ENCODE data around the gene MLKL.

MLKL gene

GRCh38 chr16:74651841-74652240 lies 48.8 kb downstream of the MLKL start:
- DNase-seq (ENCODE audit: low read depth in 2 of 2): no peak

GRCh38 chr16:74650966-74651567 lies 49.6 kb downstream of the MLKL start:
- no peak for DNase-seq (ENCODE audit: low read depth in 2 of 2)

GRCh38 chr16:74649839-74650504 lies 50.7 kb downstream of the MLKL start:
- no peak for DNase-seq (ENCODE audit: low read depth in 2 of 2)

DNA sequence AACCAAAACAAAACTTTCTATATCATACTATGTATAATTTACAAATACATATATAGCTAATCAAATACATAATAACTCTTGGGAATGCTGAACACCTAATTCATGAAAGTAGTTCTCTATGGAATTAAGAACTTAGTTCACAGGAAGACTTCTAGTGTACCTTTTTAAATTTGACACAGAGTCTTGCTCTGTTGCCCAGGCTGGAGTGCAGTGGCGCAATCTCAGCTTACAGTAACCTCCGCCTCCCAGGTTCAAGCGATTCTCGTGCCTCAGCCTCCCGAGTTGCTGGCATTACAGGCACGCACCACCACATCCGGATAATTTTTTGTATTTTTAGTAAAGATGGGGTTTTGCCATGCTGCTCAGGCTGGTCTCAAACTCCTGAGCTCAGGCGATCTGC lies 58.7 kb downstream of the MLKL start:
- no peak for DNase-seq (ENCODE audit: low read depth in 2 of 2)

DNA sequence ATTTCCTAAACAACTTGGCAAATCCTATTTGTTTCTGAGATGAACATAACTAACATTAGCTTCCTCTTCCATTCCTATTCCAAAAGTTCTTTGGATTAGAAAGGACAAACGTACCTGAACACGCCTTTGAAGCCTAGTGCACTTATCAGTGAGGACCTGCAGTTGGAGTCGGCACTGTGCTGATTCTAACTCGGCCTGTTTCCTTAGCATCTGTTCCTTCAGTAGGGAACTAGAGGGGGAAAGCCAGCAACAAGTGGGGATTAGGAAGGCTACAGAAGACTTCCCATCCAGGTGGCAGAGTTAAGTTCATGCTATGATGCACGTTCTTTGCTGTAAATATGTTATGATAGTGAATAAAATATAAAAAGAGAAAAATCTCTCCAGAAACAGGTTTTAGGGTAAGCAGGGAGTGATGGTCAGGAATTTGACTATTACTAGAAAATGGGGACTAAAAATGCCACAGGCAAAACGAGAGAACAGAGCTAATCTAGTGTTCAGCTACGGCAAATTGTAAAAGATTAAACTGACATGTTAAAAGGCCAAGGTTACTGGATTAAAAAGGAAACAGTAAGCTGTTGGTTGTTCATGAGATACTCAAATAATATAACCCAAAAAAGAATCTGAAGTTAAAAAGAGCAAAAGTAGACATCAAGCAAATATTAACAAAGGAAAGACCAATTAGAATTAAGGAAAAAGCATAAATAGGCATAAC lies 62.8 kb downstream of the MLKL start:
- DNase-seq (ENCODE audit: low read depth in 2 of 2): no peak

DNA sequence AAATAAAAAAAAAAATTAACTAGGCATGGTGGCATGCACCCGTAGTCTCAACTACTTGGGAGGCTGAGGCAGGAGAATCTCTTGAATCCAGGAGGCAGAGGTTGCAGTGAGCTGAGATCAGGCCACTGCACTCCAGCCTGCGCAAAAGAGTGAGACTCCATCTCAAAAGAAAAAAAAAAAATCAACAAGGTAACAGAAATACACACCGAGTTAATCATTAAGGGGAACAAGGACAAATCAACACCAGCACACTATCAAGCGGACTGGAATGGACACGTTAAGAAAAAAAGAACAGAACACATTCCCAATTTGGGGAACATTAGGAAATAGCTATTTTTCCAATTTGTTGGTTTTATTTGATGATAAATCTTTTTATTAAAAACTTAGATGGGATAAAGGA lies 65.4 kb downstream of the MLKL start:
- DNase-seq (ENCODE audit: low read depth in 2 of 2): no peak

DNA sequence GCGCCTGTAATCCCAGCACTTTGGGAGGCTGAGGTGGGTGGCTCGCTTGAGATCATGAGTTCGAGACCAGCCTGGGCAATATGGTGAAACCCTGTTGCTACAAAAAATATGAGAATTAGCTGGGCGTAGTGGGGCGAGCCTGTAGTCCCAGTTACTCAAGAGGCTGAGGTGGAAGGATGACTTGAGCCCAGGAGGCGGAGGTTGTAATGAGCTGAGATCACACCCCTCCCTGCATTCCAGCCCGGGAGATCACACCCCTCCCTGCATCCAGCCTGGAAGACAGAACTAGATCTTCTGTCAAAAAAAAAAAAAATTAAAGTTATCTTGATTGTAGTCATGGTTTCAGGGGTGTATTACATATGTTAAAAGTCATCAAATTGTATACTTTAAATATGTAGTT lies 67.0 kb downstream of the MLKL start:
- no peak for DNase-seq (ENCODE audit: low read depth in 2 of 2)

DNA sequence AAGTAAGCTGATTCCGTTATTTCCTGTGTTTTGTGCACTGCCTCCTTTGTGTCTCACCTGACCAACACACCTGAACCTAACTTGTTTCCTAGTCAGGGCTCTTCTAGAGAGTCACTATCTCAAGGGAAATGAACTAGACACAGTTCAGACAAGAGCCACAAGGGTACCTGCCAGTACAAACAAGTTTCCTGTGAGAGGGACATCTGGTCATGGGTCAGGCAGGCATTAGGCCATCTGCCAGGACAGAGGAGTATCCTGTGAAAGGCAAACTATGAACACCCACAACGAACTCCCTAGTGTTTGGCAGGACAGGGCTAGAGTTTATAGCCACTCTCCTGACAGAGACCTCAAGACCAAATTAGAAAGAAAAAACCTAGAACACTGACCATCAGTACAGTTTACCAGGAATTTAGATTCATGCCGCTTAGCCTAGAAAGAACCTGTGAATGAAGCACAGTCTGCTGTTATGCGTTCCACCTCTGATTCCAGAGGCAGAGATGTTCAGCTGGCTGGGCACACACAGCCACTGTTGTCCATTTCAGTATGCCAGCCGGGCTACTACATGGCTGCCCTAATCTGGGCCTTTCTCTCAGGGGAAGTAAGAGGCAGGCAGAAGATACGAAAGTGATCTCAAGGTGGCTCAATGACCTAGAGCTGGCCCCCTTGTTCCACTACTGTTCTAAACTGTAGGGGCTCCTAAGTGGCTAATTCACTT lies 73.0 kb downstream of the MLKL start:
- DNase-seq (ENCODE audit: low read depth in 2 of 2): no peak

DNA sequence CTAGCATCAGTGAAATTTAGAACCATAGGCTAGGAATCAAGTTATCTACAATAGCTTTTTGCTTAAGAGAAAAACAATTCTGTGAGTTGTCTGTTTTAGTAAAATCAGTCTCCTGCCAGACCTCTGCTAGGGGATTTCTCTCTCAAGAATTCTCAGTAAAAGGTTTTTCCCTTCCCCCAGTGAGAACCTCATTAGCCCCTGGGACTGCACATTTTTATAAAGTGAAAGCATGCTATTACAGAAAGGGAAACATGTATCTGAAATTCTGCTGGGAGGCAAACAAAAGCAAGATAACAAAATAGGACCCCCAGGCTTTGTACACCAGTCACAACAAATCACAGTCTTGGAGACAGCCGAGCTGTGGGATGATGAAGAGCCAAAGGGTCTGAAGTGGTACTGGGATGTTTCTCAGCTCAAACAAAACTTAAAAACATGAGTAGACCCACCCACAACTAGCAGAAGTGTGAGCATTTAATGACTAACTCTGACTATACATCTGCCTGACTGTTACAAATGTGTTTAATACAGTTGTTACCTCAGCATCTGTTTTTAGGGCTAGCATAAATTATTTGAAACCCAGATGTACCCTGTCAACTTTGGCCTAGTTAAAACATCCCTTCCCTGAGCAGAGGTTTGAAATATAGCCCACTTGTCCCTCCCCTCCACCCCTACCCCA lies 73.8 kb downstream of the MLKL start:
- no peak for DNase-seq (ENCODE audit: low read depth in 2 of 2)

DNA sequence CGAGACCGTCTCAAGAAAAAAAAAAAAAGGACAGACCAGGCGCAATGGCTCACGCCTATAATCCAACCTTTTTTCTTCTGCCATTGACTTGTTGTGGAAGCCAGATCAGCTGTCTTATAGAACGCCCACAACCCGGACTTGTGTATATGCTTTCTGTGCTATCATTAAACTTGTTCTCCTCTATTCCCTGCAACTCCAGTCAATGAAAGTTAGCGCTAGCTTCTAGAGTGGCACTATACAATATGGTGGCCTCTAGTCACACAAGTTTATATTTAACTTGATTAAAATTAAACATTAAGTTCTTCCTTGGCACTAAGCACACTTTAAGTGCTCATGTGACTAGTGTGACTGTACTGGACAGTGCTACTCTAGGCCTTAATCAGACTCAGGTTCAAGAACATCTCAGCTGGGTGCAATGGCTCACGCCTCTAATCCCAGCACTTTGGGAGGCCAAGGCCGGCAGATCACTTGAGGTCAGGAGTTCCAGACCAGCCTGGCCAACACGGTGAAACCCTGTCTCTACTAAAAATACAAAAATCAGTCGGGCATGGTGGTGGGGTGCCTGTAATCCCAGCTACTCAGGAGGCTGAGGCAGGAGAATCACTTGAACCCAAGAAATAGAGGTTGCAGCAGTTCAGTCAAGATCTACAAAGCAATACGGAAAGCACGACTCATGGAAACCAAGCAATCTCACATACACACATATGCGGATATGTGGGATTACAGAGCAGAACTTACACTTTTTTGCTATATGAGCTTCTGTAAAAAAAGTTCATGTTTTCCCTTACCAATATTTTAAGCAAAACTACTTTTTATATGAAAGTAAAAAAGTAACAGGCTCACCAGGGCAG lies 74.9 kb downstream of the MLKL start:
- DNase-seq (ENCODE audit: low read depth in 2 of 2): peak in 1 of 2 donors; percentile 21

GRCh38 chr16:74623839-74624235 lies 76.8 kb downstream of the MLKL start:
- no peak for DNase-seq (ENCODE audit: low read depth in 2 of 2)

DNA sequence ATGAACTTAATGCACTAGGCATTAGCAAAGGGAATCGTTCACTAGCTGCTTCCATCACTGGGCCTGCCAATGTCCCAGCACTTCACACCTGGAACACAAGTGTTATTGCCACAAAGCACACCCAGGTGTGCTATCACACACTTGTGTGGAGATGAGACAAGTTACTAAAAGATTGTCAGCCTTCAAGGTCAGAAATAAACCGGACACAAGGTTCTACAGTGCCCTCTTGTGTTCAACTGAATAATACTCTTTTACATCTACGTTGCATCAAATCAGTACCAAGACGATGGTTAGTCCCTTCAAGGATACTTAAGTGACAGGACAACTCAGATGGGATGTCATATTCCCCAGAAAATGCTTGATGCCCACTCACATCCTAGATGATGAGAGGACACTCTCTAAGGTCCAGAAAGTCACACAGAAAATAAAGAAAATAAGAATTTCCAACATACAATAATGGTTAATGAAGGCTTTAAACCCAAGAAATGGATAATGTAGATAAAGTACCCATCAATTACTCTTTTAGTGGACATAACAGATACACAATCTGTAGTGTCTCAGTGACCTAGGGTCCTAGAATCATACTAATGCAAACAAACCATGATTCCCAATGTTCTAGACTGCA lies 77.3 kb downstream of the MLKL start:
- DNase-seq (ENCODE audit: low read depth in 2 of 2): no peak

- no peak for DNase-seq (ENCODE audit: low read depth in 2 of 2)
Observed at GRCh38 chr16:74622005-74622404, 78.7 kb downstream of the MLKL start.

All from stimulated activated CD4-positive, alpha-beta T cell treated with anti-CD3 and anti-CD28 coated beads, Interleukin-15, amount 100 ng/mL, for 48 hours (primary cell).